ENCODE measurements around the gene FUT9. TPM values are rescaled to one million over a fixed set of nuclear protein-coding genes. Genes with fewer than 3 reads are reported as not detected.

FUT9 gene
- total RNA-seq, 1 donor = under 0.01 TPM

GRCh38 chr6:96022225-96022624 lies 6.5 kb downstream of the FUT9 start:
- Histone ChIP-seq H3K4me3 (ENCODE audit: low read length) (no peak overlapping the region), H3K27me3 (ENCODE audit: insufficient read depth, low read length) (peaks cover 7% of the 10 kb centered on the region), H3K9me3 (ENCODE audit: low read depth, low read length) (no peaks in the 10 kb centered on the region), H3K4me1 (ENCODE audit: insufficient read depth, low read length) (no peaks in the 10 kb centered on the region)

- H3K4me3 ChIP-seq (ENCODE audit: low read length) = no peak overlapping the region
- H3K4me1 ChIP-seq (ENCODE audit: insufficient read depth, low read length) = no peaks in the 10 kb centered on the region
- no peaks in the 10 kb centered on the region for H3K9me3 ChIP-seq (ENCODE audit: low read depth, low read length)
- no peaks in the 10 kb centered on the region for H3K27me3 ChIP-seq (ENCODE audit: insufficient read depth, low read length)
Measured at GRCh38 chr6:96032661-96033060, 16.9 kb downstream of the FUT9 start.

GRCh38 chr6:96051555-96051954 lies 35.8 kb downstream of the FUT9 start:
- H3K4me3 ChIP-seq (ENCODE audit: low read length) = no peak overlapping the region
- H3K9me3 ChIP-seq (ENCODE audit: low read depth, low read length) = no peaks in the 10 kb centered on the region
- H3K4me1 ChIP-seq (ENCODE audit: insufficient read depth, low read length) = no peaks in the 10 kb centered on the region
- H3K27me3 ChIP-seq (ENCODE audit: insufficient read depth, low read length) = no peaks in the 10 kb centered on the region

- no peaks in the 10 kb centered on the region for H3K27me3 ChIP-seq (ENCODE audit: insufficient read depth, low read length)
- no peaks in the 10 kb centered on the region for H3K9me3 ChIP-seq (ENCODE audit: low read depth, low read length)
Measured at GRCh38 chr6:96058082-96058481, 42.3 kb downstream of the FUT9 start.

GRCh38 chr6:96059586-96059985 lies 43.8 kb downstream of the FUT9 start:
- no peaks in the 10 kb centered on the region for H3K4me1 ChIP-seq (ENCODE audit: insufficient read depth, low read length)
- H3K27me3 ChIP-seq (ENCODE audit: insufficient read depth, low read length) = no peaks in the 10 kb centered on the region
- H3K9me3 ChIP-seq (ENCODE audit: low read depth, low read length) = no peaks in the 10 kb centered on the region

More at GRCh38 chr6:96058082-96058481, 42.3 kb downstream of the FUT9 start:
- Histone ChIP-seq H3K4me3 (ENCODE audit: low read length) (no peak overlapping the region), H3K4me1 (ENCODE audit: insufficient read depth, low read length) (no peaks in the 10 kb centered on the region)

GRCh38 chr6:96060249-96060648 lies 44.5 kb downstream of the FUT9 start:
- Histone ChIP-seq H3K4me3 (ENCODE audit: low read length) (no peak overlapping the region), H3K9me3 (ENCODE audit: low read depth, low read length) (no peaks in the 10 kb centered on the region), H3K27me3 (ENCODE audit: insufficient read depth, low read length) (no peaks in the 10 kb centered on the region), H3K4me1 (ENCODE audit: insufficient read depth, low read length) (no peaks in the 10 kb centered on the region)

More at GRCh38 chr6:96059586-96059985, 43.8 kb downstream of the FUT9 start:
- H3K4me3 ChIP-seq (ENCODE audit: low read length) = no peak overlapping the region

DNA sequence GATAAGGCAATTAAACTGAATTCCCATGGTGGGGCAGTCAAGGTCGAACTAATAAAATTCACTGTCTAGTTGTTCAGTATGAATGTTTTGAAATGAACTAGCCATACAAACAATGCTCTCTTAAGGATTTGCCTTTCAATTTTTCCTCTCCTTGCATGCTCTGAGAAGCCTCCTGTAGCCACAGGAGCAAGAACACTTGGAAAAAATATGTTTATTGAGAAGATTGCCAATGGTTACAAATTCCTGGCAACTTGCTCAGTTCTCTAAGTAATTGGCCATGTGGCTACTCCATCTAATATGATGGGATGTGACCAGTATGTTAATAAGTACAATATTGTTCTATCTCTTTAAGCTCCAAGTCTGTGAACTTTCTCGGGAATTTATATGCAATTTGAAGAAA lies 49.4 kb downstream of the FUT9 start:
- no peak overlapping the region for H3K4me3 ChIP-seq (ENCODE audit: low read length)

DNA sequence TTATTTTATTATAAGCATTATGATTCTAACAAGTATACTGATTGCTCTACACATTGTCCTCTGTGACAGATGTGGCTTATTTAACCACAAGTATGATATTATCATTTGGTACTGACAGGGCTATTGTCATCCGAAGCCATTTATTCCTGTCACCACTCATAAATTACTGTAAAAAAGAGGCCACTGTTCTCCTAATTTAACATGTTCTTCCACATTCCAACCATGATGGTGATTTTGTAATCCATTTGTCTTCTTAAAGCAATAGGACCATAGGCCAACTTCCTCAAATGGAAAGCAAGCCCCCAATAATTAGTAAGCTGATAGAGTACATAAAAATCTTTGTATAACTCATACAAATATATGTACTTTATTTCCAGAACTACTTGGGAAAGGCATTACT lies 50.6 kb downstream of the FUT9 start:
- Histone ChIP-seq H3K9me3 (ENCODE audit: low read depth, low read length) (no peaks in the 10 kb centered on the region), H3K4me3 (ENCODE audit: low read length) (no peak overlapping the region), H3K4me1 (ENCODE audit: insufficient read depth, low read length) (no peaks in the 10 kb centered on the region), H3K27me3 (ENCODE audit: insufficient read depth, low read length) (no peaks in the 10 kb centered on the region)

More for the DNA sequence above, 49.4 kb downstream of the FUT9 start:
- Histone ChIP-seq H3K4me1 (ENCODE audit: insufficient read depth, low read length) (no peaks in the 10 kb centered on the region), H3K27me3 (ENCODE audit: insufficient read depth, low read length) (no peaks in the 10 kb centered on the region), H3K9me3 (ENCODE audit: low read depth, low read length) (no peaks in the 10 kb centered on the region)

DNA sequence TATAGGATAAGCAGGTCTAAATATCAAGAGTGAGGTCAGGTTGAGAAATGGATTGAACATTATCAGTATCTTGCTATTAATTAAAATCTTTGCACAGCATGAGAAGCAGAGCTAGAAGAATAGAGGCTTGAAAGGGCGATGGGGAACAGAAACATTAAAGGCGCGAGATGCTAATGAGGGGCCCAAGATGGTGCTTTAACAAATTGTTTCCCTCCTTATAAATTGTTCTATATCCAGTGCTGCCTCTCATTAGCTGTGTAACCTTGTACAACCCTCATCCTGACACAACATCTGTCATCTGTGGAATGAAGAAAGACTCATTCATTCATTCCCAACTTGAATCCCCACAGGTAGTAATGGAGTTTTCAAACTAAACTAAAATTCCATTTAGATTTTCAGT lies 57.8 kb downstream of the FUT9 start:
- Histone ChIP-seq H3K9me3 (ENCODE audit: low read depth, low read length) (no peaks in the 10 kb centered on the region), H3K27me3 (ENCODE audit: insufficient read depth, low read length) (no peaks in the 10 kb centered on the region), H3K4me1 (ENCODE audit: insufficient read depth, low read length) (no peaks in the 10 kb centered on the region), H3K4me3 (ENCODE audit: low read length) (no peak overlapping the region)

DNA sequence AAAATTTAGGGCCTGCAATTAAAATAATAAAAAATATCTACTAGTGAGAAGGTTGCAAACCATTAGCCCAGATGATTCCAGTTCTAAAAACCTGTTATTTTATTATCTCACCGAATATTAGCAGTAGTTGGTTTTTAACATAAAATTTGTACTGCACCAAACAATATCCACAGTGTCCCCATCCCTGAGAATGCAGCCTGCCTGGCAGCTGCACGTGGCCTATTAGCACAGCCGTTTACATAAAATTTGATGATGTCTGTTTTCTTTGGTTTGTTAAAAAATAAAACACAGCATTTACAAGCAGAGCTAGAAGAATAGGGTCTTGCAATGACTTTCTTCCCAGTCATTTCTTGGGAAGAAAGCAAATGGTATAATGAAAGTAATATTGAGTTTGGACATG lies 58.2 kb downstream of the FUT9 start:
- Histone ChIP-seq H3K4me1 (ENCODE audit: insufficient read depth, low read length) (no peaks in the 10 kb centered on the region), H3K4me3 (ENCODE audit: low read length) (no peak overlapping the region), H3K9me3 (ENCODE audit: low read depth, low read length) (no peaks in the 10 kb centered on the region), H3K27me3 (ENCODE audit: insufficient read depth, low read length) (no peaks in the 10 kb centered on the region)

GRCh38 chr6:96075826-96076225 lies 60.1 kb downstream of the FUT9 start:
- no peaks in the 10 kb centered on the region for H3K4me1 ChIP-seq (ENCODE audit: insufficient read depth, low read length)
- H3K4me3 ChIP-seq (ENCODE audit: low read length) = no peak overlapping the region
- H3K27me3 ChIP-seq (ENCODE audit: insufficient read depth, low read length) = no peaks in the 10 kb centered on the region
- H3K9me3 ChIP-seq (ENCODE audit: low read depth, low read length) = no peaks in the 10 kb centered on the region

DNA sequence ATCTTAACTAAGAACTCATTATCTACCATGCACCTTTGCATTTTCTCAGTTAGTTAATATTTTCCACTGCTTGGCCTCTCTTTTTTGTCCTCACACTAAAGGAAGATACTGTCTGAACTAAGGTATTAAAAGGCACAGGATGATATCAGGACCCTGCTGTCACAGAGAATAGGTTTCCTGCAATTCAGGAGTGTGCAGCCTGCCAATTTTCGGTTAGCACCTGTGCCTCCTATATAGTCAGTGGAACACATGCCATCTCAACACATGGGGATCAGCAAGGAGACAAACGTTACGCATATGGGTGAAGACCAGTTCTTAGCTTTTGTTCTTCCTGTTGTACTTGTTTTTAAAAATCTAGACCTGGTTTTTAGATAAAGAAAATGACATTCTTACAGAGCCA lies 71.0 kb downstream of the FUT9 start:
- H3K9me3 ChIP-seq (ENCODE audit: low read depth, low read length) = no peaks in the 10 kb centered on the region
- no peak overlapping the region for H3K4me3 ChIP-seq (ENCODE audit: low read length)
- no peaks in the 10 kb centered on the region for H3K27me3 ChIP-seq (ENCODE audit: insufficient read depth, low read length)
- no peaks in the 10 kb centered on the region for H3K4me1 ChIP-seq (ENCODE audit: insufficient read depth, low read length)

DNA sequence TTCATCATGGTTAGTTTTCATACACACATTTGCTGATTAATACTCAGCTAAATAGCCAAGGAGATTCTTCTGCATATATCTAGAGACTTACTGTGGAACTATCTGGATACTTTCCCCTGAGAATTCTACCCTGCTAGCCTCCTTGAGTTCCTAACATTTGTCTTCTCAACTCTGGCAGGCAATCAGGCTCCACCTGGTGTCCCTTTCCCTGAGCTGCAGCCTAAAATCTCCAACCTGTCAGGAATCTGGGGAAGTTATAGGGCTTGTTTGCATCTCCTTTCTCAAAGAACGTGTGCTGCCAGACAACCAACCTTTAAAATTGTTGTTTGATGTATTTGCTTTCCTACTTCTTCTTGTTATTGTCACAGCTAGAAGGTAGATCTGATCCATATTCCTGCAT lies 73.4 kb downstream of the FUT9 start:
- H3K4me1 ChIP-seq (ENCODE audit: insufficient read depth, low read length) = no peaks in the 10 kb centered on the region
- no peak overlapping the region for H3K4me3 ChIP-seq (ENCODE audit: low read length)
- no peaks in the 10 kb centered on the region for H3K27me3 ChIP-seq (ENCODE audit: insufficient read depth, low read length)
- H3K9me3 ChIP-seq (ENCODE audit: low read depth, low read length) = no peaks in the 10 kb centered on the region

GRCh38 chr6:96094077-96094476 lies 78.3 kb downstream of the FUT9 start:
- H3K27me3 ChIP-seq (ENCODE audit: insufficient read depth, low read length) = no peaks in the 10 kb centered on the region
- H3K9me3 ChIP-seq (ENCODE audit: low read depth, low read length) = no peaks in the 10 kb centered on the region
- no peak overlapping the region for H3K4me3 ChIP-seq (ENCODE audit: low read length)
- no peaks in the 10 kb centered on the region for H3K4me1 ChIP-seq (ENCODE audit: insufficient read depth, low read length)

DNA sequence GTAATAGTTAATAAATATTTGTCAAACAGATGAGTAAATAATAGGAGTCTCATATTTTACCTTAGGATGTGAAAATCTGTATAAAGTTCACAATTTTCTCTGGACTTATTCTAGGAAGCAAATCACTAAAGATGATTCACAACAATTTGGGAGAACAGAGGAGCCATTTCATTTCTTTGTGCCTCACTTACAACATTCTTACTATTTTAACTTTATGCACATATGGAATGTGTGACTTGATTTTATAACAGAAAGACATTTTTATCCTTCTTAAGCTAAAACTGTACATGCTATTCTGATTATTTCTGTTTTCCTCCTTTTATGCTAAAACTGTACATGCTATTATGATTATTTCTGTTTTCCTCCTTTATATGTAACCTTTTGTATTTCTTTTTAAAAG lies 83.3 kb downstream of the FUT9 start:
- no peak overlapping the region for H3K4me3 ChIP-seq (ENCODE audit: low read length)
- no peaks in the 10 kb centered on the region for H3K9me3 ChIP-seq (ENCODE audit: low read depth, low read length)
- H3K27me3 ChIP-seq (ENCODE audit: insufficient read depth, low read length) = no peaks in the 10 kb centered on the region
- H3K4me1 ChIP-seq (ENCODE audit: insufficient read depth, low read length) = no peaks in the 10 kb centered on the region

DNA sequence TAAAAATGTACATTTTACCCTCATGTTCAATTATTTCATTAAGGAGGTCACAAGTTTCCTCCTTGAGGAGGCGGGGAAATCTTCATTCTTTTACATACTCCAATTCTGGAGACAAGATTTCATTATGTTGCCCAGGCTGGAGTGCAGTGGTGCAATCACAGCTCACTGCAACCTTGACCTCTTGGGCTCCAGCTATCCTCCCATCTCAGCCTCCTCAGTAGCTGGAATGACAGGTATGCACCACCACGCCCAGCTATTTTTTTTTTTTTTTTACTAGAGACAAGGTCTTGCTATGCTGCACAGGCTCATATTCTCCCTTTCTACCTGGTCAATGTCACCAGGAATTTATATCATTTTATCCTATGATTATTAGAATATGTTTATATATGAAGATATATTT lies 85.8 kb downstream of the FUT9 start:
- Histone ChIP-seq H3K4me1 (ENCODE audit: insufficient read depth, low read length) (no peaks in the 10 kb centered on the region), H3K4me3 (ENCODE audit: low read length) (no peak overlapping the region), H3K27me3 (ENCODE audit: insufficient read depth, low read length) (no peaks in the 10 kb centered on the region), H3K9me3 (ENCODE audit: low read depth, low read length) (no peaks in the 10 kb centered on the region)

- Histone ChIP-seq H3K27me3 (ENCODE audit: insufficient read depth, low read length) (no peaks in the 10 kb centered on the region), H3K4me1 (ENCODE audit: insufficient read depth, low read length) (no peaks in the 10 kb centered on the region), H3K4me3 (ENCODE audit: low read length) (no peak overlapping the region), H3K9me3 (ENCODE audit: low read depth, low read length) (no peaks in the 10 kb centered on the region)
Measured at GRCh38 chr6:96104910-96105309, 89.1 kb downstream of the FUT9 start.
